ENCODE data around the gene CCDC122.

Gene CCDC122

GRCh38 chr13:43802511-43802910 lies 77.0 kb downstream of the CCDC122 start:
- no peak for DNase-seq (ENCODE audit: low spot score)

- DNase-seq (ENCODE audit: low spot score) = no peak
Observed at GRCh38 chr13:43800828-43801227, 78.7 kb downstream of the CCDC122 start.

- no peak for DNase-seq (ENCODE audit: low spot score)
Observed at GRCh38 chr13:43799191-43799590, 80.3 kb downstream of the CCDC122 start.

GRCh38 chr13:43797869-43798268 lies 81.7 kb downstream of the CCDC122 start:
- DNase-seq (ENCODE audit: low spot score) = no peak

GRCh38 chr13:43797159-43797558 lies 82.4 kb downstream of the CCDC122 start:
- DNase-seq (ENCODE audit: low spot score) = no peak

- no peak for DNase-seq (ENCODE audit: low spot score)
Observed at GRCh38 chr13:43794416-43794815, 85.1 kb downstream of the CCDC122 start.

- no peak for DNase-seq (ENCODE audit: low spot score)
Observed at GRCh38 chr13:43792076-43792881, 87.3 kb downstream of the CCDC122 start.

GRCh38 chr13:43787997-43788396 lies 91.5 kb downstream of the CCDC122 start:
- no peak for DNase-seq (ENCODE audit: low spot score)

- no peak for DNase-seq (ENCODE audit: low spot score)
Observed at GRCh38 chr13:43787518-43787891, 92.0 kb downstream of the CCDC122 start.

- no peak for DNase-seq (ENCODE audit: low spot score)
Observed at GRCh38 chr13:43786766-43787517, 92.6 kb downstream of the CCDC122 start, which contains the start of gene ENOX1. Gene ENOX1 (minus strand): TSS chr13:43786972.

- DNase-seq (ENCODE audit: low spot score) = no peak
Observed at GRCh38 chr13:43786472-43786765, 93.1 kb downstream of the CCDC122 start.

Measured in hematopoietic multipotent progenitor cell treated with erythropoietin and hydrocortisone succinate and interleukin-3 and kit ligand, for 15 days (in vitro differentiated cells).